ENCODE measurements around the gene FAM234B.

FAM234B gene

GRCh38 chr12:13112968-13113367 lies 68.8 kb downstream of the FAM234B start:
- no peak overlapping the region for H2BK5ac ChIP-seq (ENCODE audit: low read length)
- no peak overlapping the region for H3K4me3 ChIP-seq (ENCODE audit: low read length)
- H3K36me3 ChIP-seq (ENCODE audit: control insufficient read depth, insufficient read depth, low read length), result no peaks in the 10 kb centered on the region
- no peak overlapping the region for H4K8ac ChIP-seq (ENCODE audit: low read depth, low read length)
- H3K23ac ChIP-seq (ENCODE audit: low read length), result no peak overlapping the region
- H3K56ac ChIP-seq (ENCODE audit: low read length), result no peak overlapping the region
- no peaks in the 10 kb centered on the region for H3K79me2 ChIP-seq (ENCODE audit: control insufficient read depth, insufficient read depth, low read length)
- H3K27ac ChIP-seq (ENCODE audit: low read depth, low read length), result no peak overlapping the region
- WGBS (ENCODE audit: extremely low coverage, insufficient coverage, low lambda C conversion rate), result no CpG with 5 or more reads among the region's 6 CpGs
- H2BK15ac ChIP-seq (replicated peaks; ENCODE audit: low read depth), result no peak overlapping the region
- no peak overlapping the region for H3K9ac ChIP-seq (ENCODE audit: low read length)
- peak overlapping the region; percentile 64 for H3K18ac ChIP-seq (ENCODE audit: low read length)
- no peak overlapping the region for H2AK5ac ChIP-seq (ENCODE audit: low read length)
- H3K4me1 ChIP-seq (ENCODE audit: control insufficient read depth, low read depth, low read length), result peaks cover 5% of the 10 kb centered on the region
- no peak overlapping the region for H2BK120ac ChIP-seq (ENCODE audit: low read depth, low read length)
- DNase-seq, result no peak
- H3K4ac ChIP-seq (ENCODE audit: low read depth, low read length), result no peak overlapping the region
- no peak overlapping the region for H4K5ac ChIP-seq (ENCODE audit: low read length)
- no peaks in the 10 kb centered on the region for H3K79me1 ChIP-seq (ENCODE audit: low read length)
- no peak overlapping the region for H3K4me2 ChIP-seq (ENCODE audit: low read length)
- no peaks in the 10 kb centered on the region for H3K27me3 ChIP-seq (ENCODE audit: insufficient read depth, low read length, poor library complexity)

GRCh38 chr12:13114251-13115052 lies 70.3 kb downstream of the FAM234B start:
- Histone ChIP-seq H3K4me3 (ENCODE audit: low read length) (no peak overlapping the region), H2AK5ac (ENCODE audit: low read length) (no peak overlapping the region), H3K4me2 (ENCODE audit: low read length) (no peak overlapping the region), H3K4me1 (ENCODE audit: control insufficient read depth, low read depth, low read length) (peaks cover 5% of the 10 kb centered on the region), H3K56ac (ENCODE audit: low read length) (peak overlapping the region; percentile 25), H4K5ac (ENCODE audit: low read length) (no peak overlapping the region), H4K8ac (ENCODE audit: low read depth, low read length) (no peak overlapping the region), H3K79me2 (ENCODE audit: control insufficient read depth, insufficient read depth, low read length) (no peaks in the 10 kb centered on the region), H3K23ac (ENCODE audit: low read length) (no peak overlapping the region), H3K36me3 (ENCODE audit: control insufficient read depth, insufficient read depth, low read length) (no peaks in the 10 kb centered on the region), H3K27me3 (ENCODE audit: insufficient read depth, low read length, poor library complexity) (no peaks in the 10 kb centered on the region), H3K9ac (ENCODE audit: low read length) (no peak overlapping the region), H3K27ac (ENCODE audit: low read depth, low read length) (no peak overlapping the region), H3K4ac (ENCODE audit: low read depth, low read length) (no peak overlapping the region), H3K79me1 (ENCODE audit: low read length) (no peaks in the 10 kb centered on the region), H2BK120ac (ENCODE audit: low read depth, low read length) (no peak overlapping the region), H2BK5ac (ENCODE audit: low read length) (no peak overlapping the region), H3K18ac (ENCODE audit: low read length) (no peak overlapping the region), H2BK15ac (replicated peaks; ENCODE audit: low read depth) (no peak overlapping the region)
- peak; percentile 67 for DNase-seq
- WGBS (ENCODE audit: extremely low coverage, insufficient coverage, low lambda C conversion rate), result no CpG with 5 or more reads among the region's 15 CpGs

- no peak overlapping the region for H4K8ac ChIP-seq (ENCODE audit: low read depth, low read length)
- WGBS (ENCODE audit: extremely low coverage, insufficient coverage, low lambda C conversion rate), result no CpG with 5 or more reads among the region's 7 CpGs
- no peak overlapping the region for H2BK5ac ChIP-seq (ENCODE audit: low read length)
- no peaks in the 10 kb centered on the region for H3K79me2 ChIP-seq (ENCODE audit: control insufficient read depth, insufficient read depth, low read length)
- peak overlapping the region; percentile 10 for H3K56ac ChIP-seq (ENCODE audit: low read length)
- H3K27me3 ChIP-seq (ENCODE audit: insufficient read depth, low read length, poor library complexity), result no peaks in the 10 kb centered on the region
- H3K36me3 ChIP-seq (ENCODE audit: control insufficient read depth, insufficient read depth, low read length), result no peaks in the 10 kb centered on the region
- no peak overlapping the region for H3K27ac ChIP-seq (ENCODE audit: low read depth, low read length)
- H3K79me1 ChIP-seq (ENCODE audit: low read length), result no peaks in the 10 kb centered on the region
- no peak overlapping the region for H2BK120ac ChIP-seq (ENCODE audit: low read depth, low read length)
- no peak overlapping the region for H2BK15ac ChIP-seq (replicated peaks; ENCODE audit: low read depth)
- no peak for DNase-seq
- no peak overlapping the region for H3K4me3 ChIP-seq (ENCODE audit: low read length)
- H2AK5ac ChIP-seq (ENCODE audit: low read length), result no peak overlapping the region
- no peak overlapping the region for H3K4ac ChIP-seq (ENCODE audit: low read depth, low read length)
- H3K4me1 ChIP-seq (ENCODE audit: control insufficient read depth, low read depth, low read length), result peaks cover 5% of the 10 kb centered on the region
- H3K18ac ChIP-seq (ENCODE audit: low read length), result no peak overlapping the region
- H3K23ac ChIP-seq (ENCODE audit: low read length), result no peak overlapping the region
- H3K9ac ChIP-seq (ENCODE audit: low read length), result no peak overlapping the region
- H4K5ac ChIP-seq (ENCODE audit: low read length), result no peak overlapping the region
- no peak overlapping the region for H3K4me2 ChIP-seq (ENCODE audit: low read length)
Observed at GRCh38 chr12:13116259-13116658, 72.1 kb downstream of the FAM234B start.

- H3K18ac ChIP-seq (ENCODE audit: low read length), result no peak overlapping the region
- H3K36me3 ChIP-seq (ENCODE audit: control insufficient read depth, insufficient read depth, low read length), result no peaks in the 10 kb centered on the region
- no peak overlapping the region for H3K4me3 ChIP-seq (ENCODE audit: low read length)
- no peak overlapping the region for H3K27ac ChIP-seq (ENCODE audit: low read depth, low read length)
- H2BK5ac ChIP-seq (ENCODE audit: low read length), result no peak overlapping the region
- H4K8ac ChIP-seq (ENCODE audit: low read depth, low read length), result no peak overlapping the region
- no peak overlapping the region for H3K56ac ChIP-seq (ENCODE audit: low read length)
- no peak for DNase-seq
- no peaks in the 10 kb centered on the region for H3K79me2 ChIP-seq (ENCODE audit: control insufficient read depth, insufficient read depth, low read length)
- no peak overlapping the region for H2AK5ac ChIP-seq (ENCODE audit: low read length)
- H3K23ac ChIP-seq (ENCODE audit: low read length), result no peak overlapping the region
- no peak overlapping the region for H2BK15ac ChIP-seq (replicated peaks; ENCODE audit: low read depth)
- no CpG with 5 or more reads among the region's 6 CpGs for WGBS (ENCODE audit: extremely low coverage, insufficient coverage, low lambda C conversion rate)
- no peak overlapping the region for H4K5ac ChIP-seq (ENCODE audit: low read length)
- peaks cover 5% of the 10 kb centered on the region for H3K4me1 ChIP-seq (ENCODE audit: control insufficient read depth, low read depth, low read length)
- no peak overlapping the region for H3K9ac ChIP-seq (ENCODE audit: low read length)
- H2BK120ac ChIP-seq (ENCODE audit: low read depth, low read length), result no peak overlapping the region
- H3K27me3 ChIP-seq (ENCODE audit: insufficient read depth, low read length, poor library complexity), result no peaks in the 10 kb centered on the region
- no peak overlapping the region for H3K4me2 ChIP-seq (ENCODE audit: low read length)
- H3K79me1 ChIP-seq (ENCODE audit: low read length), result no peaks in the 10 kb centered on the region
- no peak overlapping the region for H3K4ac ChIP-seq (ENCODE audit: low read depth, low read length)
Observed at GRCh38 chr12:13117029-13117428, 72.8 kb downstream of the FAM234B start.

- Histone ChIP-seq H3K23ac (ENCODE audit: low read length) (no peak overlapping the region), H3K18ac (ENCODE audit: low read length) (no peak overlapping the region), H4K5ac (ENCODE audit: low read length) (no peak overlapping the region), H2BK120ac (ENCODE audit: low read depth, low read length) (no peak overlapping the region), H3K4me1 (ENCODE audit: control insufficient read depth, low read depth, low read length) (peaks cover 3% of the 10 kb centered on the region), H3K79me2 (ENCODE audit: control insufficient read depth, insufficient read depth, low read length) (no peaks in the 10 kb centered on the region), H3K4me3 (ENCODE audit: low read length) (no peak overlapping the region), H2BK15ac (replicated peaks; ENCODE audit: low read depth) (no peak overlapping the region), H3K27me3 (ENCODE audit: insufficient read depth, low read length, poor library complexity) (no peaks in the 10 kb centered on the region), H4K8ac (ENCODE audit: low read depth, low read length) (no peak overlapping the region), H3K27ac (ENCODE audit: low read depth, low read length) (no peak overlapping the region), H2BK5ac (ENCODE audit: low read length) (no peak overlapping the region), H3K4ac (ENCODE audit: low read depth, low read length) (no peak overlapping the region), H3K36me3 (ENCODE audit: control insufficient read depth, insufficient read depth, low read length) (no peaks in the 10 kb centered on the region), H3K4me2 (ENCODE audit: low read length) (no peak overlapping the region), H3K9ac (ENCODE audit: low read length) (no peak overlapping the region), H3K79me1 (ENCODE audit: low read length) (no peaks in the 10 kb centered on the region), H2AK5ac (ENCODE audit: low read length) (no peak overlapping the region), H3K56ac (ENCODE audit: low read length) (no peak overlapping the region)
- WGBS (ENCODE audit: extremely low coverage, insufficient coverage, low lambda C conversion rate), result no CpG with 5 or more reads among the region's 2 CpGs
- DNase-seq, result no peak
Observed at GRCh38 chr12:13119826-13120225, 75.6 kb downstream of the FAM234B start.

- H3K27me3 ChIP-seq (ENCODE audit: insufficient read depth, low read length, poor library complexity), result no peaks in the 10 kb centered on the region
- H3K27ac ChIP-seq (ENCODE audit: low read depth, low read length), result no peak overlapping the region
- DNase-seq, result no peak
- no peak overlapping the region for H3K9ac ChIP-seq (ENCODE audit: low read length)
- H3K79me2 ChIP-seq (ENCODE audit: control insufficient read depth, insufficient read depth, low read length), result no peaks in the 10 kb centered on the region
- no peak overlapping the region for H3K23ac ChIP-seq (ENCODE audit: low read length)
- H2BK15ac ChIP-seq (replicated peaks; ENCODE audit: low read depth), result no peak overlapping the region
- H3K4me1 ChIP-seq (ENCODE audit: control insufficient read depth, low read depth, low read length), result peaks cover 3% of the 10 kb centered on the region
- H3K4ac ChIP-seq (ENCODE audit: low read depth, low read length), result no peak overlapping the region
- no peak overlapping the region for H3K4me3 ChIP-seq (ENCODE audit: low read length)
- no peak overlapping the region for H3K18ac ChIP-seq (ENCODE audit: low read length)
- H4K5ac ChIP-seq (ENCODE audit: low read length), result no peak overlapping the region
- no peak overlapping the region for H3K4me2 ChIP-seq (ENCODE audit: low read length)
- H3K56ac ChIP-seq (ENCODE audit: low read length), result no peak overlapping the region
- no peak overlapping the region for H4K8ac ChIP-seq (ENCODE audit: low read depth, low read length)
- no peak overlapping the region for H2BK5ac ChIP-seq (ENCODE audit: low read length)
- no peaks in the 10 kb centered on the region for H3K36me3 ChIP-seq (ENCODE audit: control insufficient read depth, insufficient read depth, low read length)
- no peak overlapping the region for H2BK120ac ChIP-seq (ENCODE audit: low read depth, low read length)
- H3K79me1 ChIP-seq (ENCODE audit: low read length), result no peaks in the 10 kb centered on the region
- no peak overlapping the region for H2AK5ac ChIP-seq (ENCODE audit: low read length)
- no CpG with 5 or more reads among the region's 3 CpGs for WGBS (ENCODE audit: extremely low coverage, insufficient coverage, low lambda C conversion rate)
Observed at GRCh38 chr12:13120413-13120812, 76.2 kb downstream of the FAM234B start.

Measured in mesendoderm (in vitro differentiated cells).